HUES48 (cell line): ENCODE data around the gene NRP2.

Source experiments
- H3K27ac ChIP-seq: one replicate; pipeline ENCODE4 v1.7.0; 2013; ENCODE audit warnings: low read depth, low read length, inconsistent platforms
- H3K27me3 ChIP-seq: 2 replicates; pipeline ENCODE4 v1.6.1; 2013; ENCODE audit warnings: mild to moderate bottlenecking, low read length; ENCODE audit not compliant: control insufficient read depth, insufficient read depth
- H3K36me3 ChIP-seq: 2 replicates; pipeline ENCODE4 v1.6.1; 2013; ENCODE audit warnings: low read length; ENCODE audit not compliant: control insufficient read depth, insufficient read depth
- H3K4me1 ChIP-seq: 2 replicates; pipeline ENCODE4 v1.6.1; 2013; ENCODE audit warnings: mild to moderate bottlenecking, low read length; ENCODE audit not compliant: control insufficient read depth, insufficient read depth
- H3K4me3 ChIP-seq: 2 replicates; pipeline ENCODE4 v1.5.1; 2013; ENCODE audit warnings: mild to moderate bottlenecking, low read depth, low read length
- H3K9ac ChIP-seq: 2 replicates; pipeline ENCODE4 v1.6.1; 2013; ENCODE audit warnings: mild to moderate bottlenecking, low read depth, low read length, moderate library complexity
- H3K9me3 ChIP-seq: 2 replicates; pipeline ENCODE4 v1.6.1; 2013; ENCODE audit warnings: low read length; ENCODE audit not compliant: control insufficient read depth, insufficient read depth

Gene NRP2

DNA sequence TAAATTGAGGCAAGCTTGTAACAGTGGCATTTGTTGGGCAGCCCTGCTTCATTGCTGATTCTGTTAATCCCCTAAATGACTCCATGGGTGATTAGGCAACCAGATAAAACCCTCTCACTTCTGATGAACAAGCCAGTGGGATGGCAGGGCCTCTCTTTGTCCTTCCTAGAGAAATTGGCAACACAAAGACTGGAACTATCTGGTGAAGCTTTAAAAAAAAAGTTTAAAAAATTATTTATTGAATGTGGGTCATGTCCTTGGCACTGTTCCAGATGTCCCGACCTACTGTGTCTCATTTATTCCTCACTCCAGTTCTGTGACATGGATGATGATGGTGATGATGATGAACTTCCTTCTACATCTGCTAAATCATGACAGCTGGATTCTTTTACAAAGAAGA lies 30.8 kb downstream of the NRP2 start:
- Histone ChIP-seq H3K4me1 (peaks cover 11% of the 10 kb centered on the region), H3K4me3 (no peak overlapping the region), H3K9ac (no peak overlapping the region), H3K36me3 (no peaks in the 10 kb centered on the region), H3K27me3 (no peaks in the 10 kb centered on the region), H3K9me3 (no peaks in the 10 kb centered on the region), H3K27ac (no peak overlapping the region)

DNA sequence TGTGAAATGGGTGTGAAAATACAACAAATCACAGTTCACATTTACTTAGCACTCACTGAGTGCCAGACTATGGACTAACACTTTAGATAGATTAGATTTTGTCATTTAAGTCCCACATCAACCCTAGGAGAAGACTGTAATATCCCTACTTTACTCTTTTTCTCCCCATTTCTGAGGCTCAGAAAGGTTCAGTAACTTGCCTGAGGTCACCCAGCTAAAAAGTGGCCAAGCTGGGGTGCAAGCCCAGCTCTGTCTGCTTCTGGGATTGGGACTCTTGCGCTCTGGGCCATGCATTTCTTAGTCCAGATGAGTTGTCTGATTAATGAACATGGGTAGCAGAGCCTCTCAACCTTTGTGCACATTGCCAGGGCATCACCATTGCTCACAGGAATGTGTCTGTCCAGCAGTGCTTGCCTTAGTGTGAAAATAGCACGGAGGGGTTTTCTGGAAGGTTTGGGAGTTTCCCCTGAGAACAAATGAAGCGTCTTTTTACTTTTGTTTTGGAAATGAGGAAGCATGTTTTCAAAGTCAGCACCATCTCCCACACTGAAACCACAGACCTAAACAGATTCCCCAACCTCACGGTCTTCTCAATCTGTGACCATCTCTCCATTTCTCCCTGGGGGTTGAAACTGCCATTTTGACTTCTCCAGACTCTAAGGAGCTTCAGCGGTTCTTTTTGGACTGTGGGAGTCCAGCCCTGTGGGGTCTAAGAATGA lies 31.9 kb downstream of the NRP2 start:
- no peak overlapping the region for H3K27ac ChIP-seq
- H3K4me1 ChIP-seq, result peaks cover 15% of the 10 kb centered on the region
- no peak overlapping the region for H3K4me3 ChIP-seq
- no peaks in the 10 kb centered on the region for H3K9me3 ChIP-seq
- no peak overlapping the region for H3K9ac ChIP-seq
- H3K27me3 ChIP-seq, result no peaks in the 10 kb centered on the region
- H3K36me3 ChIP-seq, result no peaks in the 10 kb centered on the region

- Histone ChIP-seq H3K9me3 (no peaks in the 10 kb centered on the region), H3K36me3 (no peaks in the 10 kb centered on the region), H3K4me3 (no peak overlapping the region), H3K9ac (no peak overlapping the region), H3K4me1 (peaks cover 23% of the 10 kb centered on the region), H3K27ac (no peak overlapping the region), H3K27me3 (no peaks in the 10 kb centered on the region)
These were observed 32.8 kb downstream of the NRP2 start for GRCh38 chr2:205714789-205715720.

- Histone ChIP-seq H3K4me1 (peaks cover 32% of the 10 kb centered on the region), H3K36me3 (no peaks in the 10 kb centered on the region), H3K9me3 (no peaks in the 10 kb centered on the region), H3K27me3 (no peaks in the 10 kb centered on the region), H3K27ac (no peak overlapping the region), H3K4me3 (no peak overlapping the region), H3K9ac (no peak overlapping the region)
These were observed 33.7 kb downstream of the NRP2 start for GRCh38 chr2:205715831-205716525.

DNA sequence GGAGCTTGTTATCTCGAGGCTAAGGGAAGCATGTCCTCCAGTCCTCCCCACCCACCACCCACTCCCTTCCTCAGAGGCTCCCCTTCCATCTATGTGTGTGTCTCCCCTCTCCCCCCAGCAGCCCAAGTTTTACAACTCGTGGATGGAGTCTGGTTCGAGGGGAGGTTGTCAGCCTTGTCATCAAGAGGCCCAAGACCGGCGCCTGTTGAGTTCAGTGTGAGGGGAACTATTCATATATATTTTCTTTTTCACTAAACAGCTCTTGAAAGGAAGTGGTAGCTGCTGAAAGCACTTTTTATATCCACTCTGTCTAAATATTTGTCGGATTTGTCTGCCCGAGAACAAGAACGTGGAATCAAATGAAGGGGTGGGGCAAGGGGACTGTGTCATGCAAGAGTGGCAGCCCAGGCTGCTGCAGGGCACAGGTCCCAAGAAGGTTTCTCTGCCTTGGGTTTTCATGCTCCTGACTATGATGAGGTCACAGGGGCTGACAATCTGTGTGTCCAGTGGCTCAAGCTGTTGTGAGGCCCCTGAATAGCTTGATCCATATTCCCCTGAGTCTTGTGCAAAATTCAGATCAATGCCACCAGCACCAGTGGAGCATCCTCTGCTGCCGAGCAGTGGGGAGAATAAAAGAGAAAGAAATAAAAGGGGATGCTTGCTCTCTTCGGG lies 35.0 kb downstream of the NRP2 start:
- Histone ChIP-seq H3K27ac (no peak overlapping the region), H3K4me1 (peaks cover 46% of the 10 kb centered on the region), H3K9ac (no peak overlapping the region), H3K27me3 (no peaks in the 10 kb centered on the region), H3K4me3 (no peak overlapping the region), H3K36me3 (no peaks in the 10 kb centered on the region), H3K9me3 (no peaks in the 10 kb centered on the region)

GRCh38 chr2:205717999-205718398 lies 35.7 kb downstream of the NRP2 start:
- Histone ChIP-seq H3K27me3 (no peaks in the 10 kb centered on the region), H3K9ac (no peak overlapping the region), H3K27ac (no peak overlapping the region), H3K4me3 (no peak overlapping the region), H3K4me1 (peaks cover 48% of the 10 kb centered on the region), H3K36me3 (peaks cover 3% of the 10 kb centered on the region; the same call in 1 of the 2 replicates), H3K9me3 (no peaks in the 10 kb centered on the region)

- Histone ChIP-seq H3K9me3 (no peaks in the 10 kb centered on the region), H3K36me3 (peaks cover 13% of the 10 kb centered on the region), H3K4me1 (peaks cover 40% of the 10 kb centered on the region), H3K4me3 (no peak overlapping the region), H3K9ac (no peak overlapping the region), H3K27ac (peak overlapping the region; percentile 76), H3K27me3 (no peaks in the 10 kb centered on the region)
These were observed 37.5 kb downstream of the NRP2 start for GRCh38 chr2:205719847-205720246.

DNA sequence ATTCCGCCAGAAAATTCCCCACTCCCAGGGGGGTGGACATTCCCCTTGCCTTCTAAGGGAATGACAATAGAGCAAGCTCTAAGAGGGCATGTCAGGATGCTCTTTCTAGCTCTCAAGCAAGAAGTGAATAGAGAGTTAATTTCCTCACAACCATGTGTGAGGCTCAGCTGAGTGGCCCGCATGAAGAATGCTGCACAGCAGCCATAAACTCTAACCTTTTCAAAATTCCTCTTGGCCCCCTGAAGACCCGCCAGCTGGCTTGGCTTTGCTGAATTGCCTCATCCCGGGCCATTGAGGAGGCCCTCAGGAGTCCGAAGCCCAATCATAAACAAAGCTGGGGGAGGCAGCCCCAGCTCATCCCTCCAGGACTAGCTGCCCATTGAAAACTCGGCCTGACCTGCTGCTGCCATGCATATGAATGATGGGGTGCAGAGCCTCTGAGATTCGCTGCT lies 38.2 kb downstream of the NRP2 start:
- no peaks in the 10 kb centered on the region for H3K27me3 ChIP-seq

DNA sequence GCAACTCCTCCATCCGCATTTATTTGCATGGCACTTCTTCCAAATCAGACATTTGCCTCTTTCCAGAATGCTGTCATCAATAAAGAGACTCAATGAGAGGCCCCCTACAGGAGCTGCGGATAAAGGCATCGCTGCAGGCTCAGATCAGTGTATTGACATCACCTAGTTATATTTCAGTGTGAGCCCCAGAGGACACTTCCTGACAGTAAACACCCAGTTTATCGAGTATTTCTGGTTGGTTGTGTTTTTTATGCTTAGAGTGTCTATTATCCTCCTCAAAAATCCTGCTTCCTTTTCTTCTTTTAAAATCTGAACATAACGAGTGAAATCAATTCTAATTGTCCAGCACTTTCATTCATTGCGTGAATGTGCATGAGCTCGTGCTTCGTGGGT lies 38.8 kb downstream of the NRP2 start:
- Histone ChIP-seq H3K36me3 (peaks cover 23% of the 10 kb centered on the region), H3K9ac (no peak overlapping the region), H3K27ac (peak overlapping the region; percentile 76), H3K27me3 (no peaks in the 10 kb centered on the region), H3K9me3 (no peaks in the 10 kb centered on the region), H3K4me1 (peaks cover 37% of the 10 kb centered on the region), H3K4me3 (no peak overlapping the region)

More for the DNA sequence above, 38.2 kb downstream of the NRP2 start:
- no peaks in the 10 kb centered on the region for H3K9me3 ChIP-seq
- peaks cover 37% of the 10 kb centered on the region for H3K4me1 ChIP-seq
- H3K9ac ChIP-seq, result no peak overlapping the region
- peak overlapping the region; percentile 76 for H3K27ac ChIP-seq
- H3K4me3 ChIP-seq, result no peak overlapping the region
- peaks cover 19% of the 10 kb centered on the region for H3K36me3 ChIP-seq

DNA sequence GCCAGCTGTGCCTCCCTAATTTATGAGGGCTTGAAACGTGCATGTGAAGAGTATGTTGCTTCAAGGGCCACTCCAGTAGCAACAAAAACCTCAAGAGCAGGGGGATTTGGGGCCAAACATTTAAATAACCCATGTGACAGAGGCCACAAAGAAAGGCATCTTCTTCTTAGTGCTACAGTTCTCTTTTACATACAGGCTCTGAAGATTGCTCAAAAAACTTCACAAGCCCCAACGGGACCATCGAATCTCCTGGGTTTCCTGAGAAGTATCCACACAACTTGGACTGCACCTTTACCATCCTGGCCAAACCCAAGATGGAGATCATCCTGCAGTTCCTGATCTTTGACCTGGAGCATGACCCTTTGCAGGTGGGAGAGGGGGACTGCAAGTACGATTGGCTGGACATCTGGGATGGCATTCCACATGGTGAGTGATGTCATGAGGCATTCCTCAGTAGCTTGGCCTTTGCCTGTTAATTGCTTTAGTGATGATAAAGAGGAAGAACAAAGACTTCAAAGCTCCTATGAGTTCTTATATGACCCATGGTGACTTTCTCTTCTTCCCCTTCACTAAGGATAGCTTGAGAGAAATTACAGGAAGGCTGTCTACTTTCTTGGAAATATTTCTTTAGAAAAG lies 40.1 kb downstream of the NRP2 start:
- no peak overlapping the region for H3K9ac ChIP-seq
- H3K27ac ChIP-seq, result no peak overlapping the region
- no peaks in the 10 kb centered on the region for H3K27me3 ChIP-seq

More for the DNA sequence above, 40.1 kb downstream of the NRP2 start:
- Histone ChIP-seq H3K4me3 (no peak overlapping the region), H3K9me3 (no peaks in the 10 kb centered on the region), H3K36me3 (peaks cover 34% of the 10 kb centered on the region), H3K4me1 (peaks cover 37% of the 10 kb centered on the region)
